KMS-11 (cell line): ENCODE data around the gene MED13L.

Source experiments
- H2AFZ ChIP-seq: fragments of 200-600 bp; sonication (generic); 2 replicates; pipeline ENCODE4 v1.6.1; 2016; ENCODE audit warnings: antibody characterized with exemption, mixed run types, low read depth
- H3K27ac ChIP-seq: fragments of 200-600 bp; sonication (generic); 2 replicates; pipeline ENCODE4 v1.6.1; 2016; ENCODE audit warnings: mild to moderate bottlenecking, mixed run types
- H3K27me3 ChIP-seq: fragments of 200-600 bp; sonication (generic); 2 replicates; pipeline ENCODE4 v1.6.1; 2017; ENCODE audit warnings: mild to moderate bottlenecking, low read depth, mixed run types, moderate library complexity; ENCODE audit not compliant: insufficient read depth
- H3K36me3 ChIP-seq: fragments of 200-600 bp; sonication (generic); 2 replicates; pipeline ENCODE4 v1.6.1; 2017; ENCODE audit warnings: mild to moderate bottlenecking, mixed run types; ENCODE audit not compliant: insufficient read depth
- H3K4me1 ChIP-seq: fragments of 200-600 bp; sonication (generic); 2 replicates; pipeline ENCODE4 v1.6.1; 2016; ENCODE audit warnings: mild to moderate bottlenecking, low read depth, mixed run types; ENCODE audit not compliant: poor library complexity, severe bottlenecking
- H3K4me2 ChIP-seq: fragments of 200-600 bp; sonication (generic); 2 replicates; pipeline ENCODE4 v1.7.0; 2016; ENCODE audit warnings: mild to moderate bottlenecking, mixed run types
- H3K4me3 ChIP-seq: fragments of 200-600 bp; sonication (generic); IDR thresholded peaks from 2 replicates; pipeline ENCODE4 v1.6.1; 2017; ENCODE audit warnings: low read depth, low read length, mixed read lengths; ENCODE audit not compliant: insufficient read depth
- H3K79me2 ChIP-seq: fragments of 200-600 bp; sonication (generic); 2 replicates; pipeline ENCODE4 v1.6.1; 2016; ENCODE audit warnings: low read depth, mixed run types; ENCODE audit not compliant: insufficient read depth
- H3K9ac ChIP-seq: fragments of 200-600 bp; sonication (generic); 2 replicates; pipeline ENCODE4 v1.6.1; 2016; ENCODE audit warnings: mild to moderate bottlenecking, mixed run types
- H4K20me1 ChIP-seq: fragments of 200-600 bp; sonication (generic); 2 replicates; pipeline ENCODE4 v1.6.1; 2016; ENCODE audit warnings: mild to moderate bottlenecking, mixed run types; ENCODE audit not compliant: insufficient read depth
- CTCF ChIP-seq: fragments of 200-600 bp; sonication (generic); conservative IDR thresholded peaks from 2 replicates; pipeline ENCODE4 v1.6.1; 2017; ENCODE audit warnings: low read depth, mild to moderate bottlenecking, antibody characterized with exemption, low read length, moderate library complexity, mixed read lengths

Gene MED13L

GRCh38 chr12:115946867-115947695 lies 330.4 kb downstream of the MED13L start:
- peak; percentile 50 for TF ChIP-seq CTCF
- Histone ChIP-seq H3K79me2 (no peaks in the 10 kb centered on the region), H3K36me3 (no peaks in the 10 kb centered on the region)

GRCh38 chr12:115946092-115946491 lies 331.4 kb downstream of the MED13L start:
- no peak overlapping the region for H3K4me2 ChIP-seq
- H4K20me1 ChIP-seq, result no peaks in the 10 kb centered on the region
- H3K27ac ChIP-seq, result no peak overlapping the region
- H3K4me3 ChIP-seq, result no peak overlapping the region
- H3K4me1 ChIP-seq, result no peaks in the 10 kb centered on the region
- no peaks in the 10 kb centered on the region for H3K27me3 ChIP-seq
- H3K9ac ChIP-seq, result no peak overlapping the region
- TF ChIP-seq CTCF, result no peak
- H3K79me2 ChIP-seq, result no peaks in the 10 kb centered on the region
- no peak overlapping the region for H2AFZ ChIP-seq
- no peaks in the 10 kb centered on the region for H3K36me3 ChIP-seq

More at GRCh38 chr12:115946867-115947695, 330.4 kb downstream of the MED13L start:
- Histone ChIP-seq H3K4me1 (no peaks in the 10 kb centered on the region), H2AFZ (no peak overlapping the region), H3K27ac (no peak overlapping the region), H3K27me3 (no peaks in the 10 kb centered on the region), H3K4me2 (no peak overlapping the region), H4K20me1 (no peaks in the 10 kb centered on the region), H3K4me3 (no peak overlapping the region), H3K9ac (no peak overlapping the region)

- H3K36me3 ChIP-seq, result no peaks in the 10 kb centered on the region
- no peaks in the 10 kb centered on the region for H3K27me3 ChIP-seq
- H3K4me1 ChIP-seq, result no peaks in the 10 kb centered on the region
- H3K4me3 ChIP-seq, result no peak overlapping the region
- H3K79me2 ChIP-seq, result no peaks in the 10 kb centered on the region
- H3K27ac ChIP-seq, result no peak overlapping the region
- H3K9ac ChIP-seq, result no peak overlapping the region
- TF ChIP-seq CTCF, result no peak
- no peak overlapping the region for H3K4me2 ChIP-seq
- H2AFZ ChIP-seq, result no peak overlapping the region
- no peaks in the 10 kb centered on the region for H4K20me1 ChIP-seq
These were observed 332.0 kb downstream of the MED13L start for GRCh38 chr12:115945491-115945885.

- no peaks in the 10 kb centered on the region for H3K79me2 ChIP-seq
- H3K36me3 ChIP-seq, result no peaks in the 10 kb centered on the region
- H4K20me1 ChIP-seq, result no peaks in the 10 kb centered on the region
- no peaks in the 10 kb centered on the region for H3K27me3 ChIP-seq
- TF ChIP-seq CTCF, result no peak
- no peak overlapping the region for H3K4me3 ChIP-seq
- no peak overlapping the region for H2AFZ ChIP-seq
- no peak overlapping the region for H3K4me2 ChIP-seq
- no peaks in the 10 kb centered on the region for H3K4me1 ChIP-seq
- no peak overlapping the region for H3K9ac ChIP-seq
- no peak overlapping the region for H3K27ac ChIP-seq
These were observed 332.5 kb downstream of the MED13L start for GRCh38 chr12:115944837-115945490.
